Measurements from ENCODE around the gene FBXO5.

DNA sequence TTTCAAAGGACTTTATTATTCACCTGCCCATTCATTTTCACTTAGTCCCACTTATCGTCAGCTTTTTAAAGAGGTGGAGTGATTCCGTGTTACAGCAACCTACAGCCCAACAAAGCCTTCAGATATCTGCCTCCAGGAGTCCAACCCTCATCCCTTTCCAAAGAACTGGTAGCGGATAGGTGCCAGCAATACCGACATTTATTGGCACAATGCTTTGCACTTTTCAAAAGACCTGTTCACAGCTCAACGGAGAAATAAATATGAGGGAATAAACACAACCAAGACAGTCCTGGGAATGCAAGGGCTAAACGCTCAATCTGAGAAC, 20.5 kb upstream of the FBXO5 start:
- TF ChIP-seq, protein P1, sequence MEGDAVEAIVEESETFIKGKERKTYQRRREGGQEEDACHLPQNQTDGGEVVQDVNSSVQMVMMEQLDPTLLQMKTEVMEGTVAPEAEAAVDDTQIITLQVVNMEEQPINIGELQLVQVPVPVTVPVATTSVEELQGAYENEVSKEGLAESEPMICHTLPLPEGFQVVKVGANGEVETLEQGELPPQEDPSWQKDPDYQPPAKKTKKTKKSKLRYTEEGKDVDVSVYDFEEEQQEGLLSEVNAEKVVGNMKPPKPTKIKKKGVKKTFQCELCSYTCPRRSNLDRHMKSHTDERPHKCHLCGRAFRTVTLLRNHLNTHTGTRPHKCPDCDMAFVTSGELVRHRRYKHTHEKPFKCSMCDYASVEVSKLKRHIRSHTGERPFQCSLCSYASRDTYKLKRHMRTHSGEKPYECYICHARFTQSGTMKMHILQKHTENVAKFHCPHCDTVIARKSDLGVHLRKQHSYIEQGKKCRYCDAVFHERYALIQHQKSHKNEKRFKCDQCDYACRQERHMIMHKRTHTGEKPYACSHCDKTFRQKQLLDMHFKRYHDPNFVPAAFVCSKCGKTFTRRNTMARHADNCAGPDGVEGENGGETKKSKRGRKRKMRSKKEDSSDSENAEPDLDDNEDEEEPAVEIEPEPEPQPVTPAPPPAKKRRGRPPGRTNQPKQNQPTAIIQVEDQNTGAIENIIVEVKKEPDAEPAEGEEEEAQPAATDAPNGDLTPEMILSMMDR (IDR thresholded peaks at IDR 0.05): no peak
- TF ChIP-seq POLR2AphosphoS5 (IDR thresholded peaks at IDR 0.05): no peak
